ENCODE measurements around the gene KIF12.

Gene KIF12

GRCh38 chr9:114075602-114076001, 23.5 kb downstream of the KIF12 start:
- POLR2A ChIA-PET (ENCODE audit: low non-redundant PET): no interaction called here
- CTCF ChIA-PET: interaction anchor here (0.6 to 1.4 kb wide), 2 partner anchors 174 to 215 kb away, joined by 3 to 4 read pairs; no protein-coding TSS in a partner anchor
- DNase-seq (ENCODE audit: low spot score): no peak
- TF ChIP-seq CTCF (conservative IDR thresholded peaks at IDR 0.05; ENCODE audit: low read depth): no peak
- no peak overlapping the region for H3K27ac ChIP-seq

GRCh38 chr9:114072184-114073140, 26.6 kb downstream of the KIF12 start:
- ChIA-PET CTCF (interaction anchor here (0.9 to 2.8 kb wide), 3 partner anchors 11 to 219 kb away, joined by 5 to 15 read pairs (median 6); partner anchors contain the start of gene COL27A1), POLR2A (ENCODE audit: low non-redundant PET) (no interaction called here)
- H3K27ac ChIP-seq: peak overlapping the region; percentile 80
- no peak for TF ChIP-seq CTCF (conservative IDR thresholded peaks at IDR 0.05; ENCODE audit: low read depth)
- DNase-seq (ENCODE audit: low spot score): no peak

- DNase-seq (ENCODE audit: low spot score): no peak
- ChIA-PET POLR2A (ENCODE audit: low non-redundant PET) (no interaction called here), CTCF (interaction anchor here (2.1 to 2.8 kb wide), 2 partner anchors 12 to 220 kb away, joined by 6 to 15 read pairs; no protein-coding TSS in a partner anchor)
- no peak for TF ChIP-seq CTCF (conservative IDR thresholded peaks at IDR 0.05; ENCODE audit: low read depth)
- H3K27ac ChIP-seq: peak overlapping the region; percentile 80
These were observed 27.8 kb downstream of the KIF12 start for GRCh38 chr9:114071197-114071795.

GRCh38 chr9:114070188-114071103, 28.6 kb downstream of the KIF12 start:
- ChIA-PET CTCF (interaction anchor here (0.7 to 2.8 kb wide), 2 partner anchors 12 to 13 kb away, joined by 5 to 15 read pairs; no protein-coding TSS in a partner anchor), POLR2A (ENCODE audit: low non-redundant PET) (no interaction called here)
- DNase-seq (ENCODE audit: low spot score): no peak
- TF ChIP-seq CTCF (conservative IDR thresholded peaks at IDR 0.05; ENCODE audit: low read depth): no peak
- peak overlapping the region; percentile 80 for H3K27ac ChIP-seq

GRCh38 chr9:114069476-114070187, 29.5 kb downstream of the KIF12 start:
- CTCF ChIA-PET: interaction anchor here (0.7 kb wide), 1 partner anchor 13 kb away, joined by 5 read pairs; no protein-coding TSS in a partner anchor
- POLR2A ChIA-PET (ENCODE audit: low non-redundant PET): no interaction called here

More at GRCh38 chr9:114069476-114070187, 29.5 kb downstream of the KIF12 start:
- DNase-seq (ENCODE audit: low spot score): no peak
- no peak for TF ChIP-seq CTCF (conservative IDR thresholded peaks at IDR 0.05; ENCODE audit: low read depth)
- no peak overlapping the region for H3K27ac ChIP-seq

Data from RWPE1 (cell line).